Mucosa of descending colon (tissue), 3 donors: Measurements from ENCODE around the gene RAB38. TPM values are rescaled to one million over a fixed set of nuclear protein-coding genes. Genes with fewer than 3 reads are reported as not detected.

Experiments
- ATAC-seq: fragments of 200-7000 bp; cut with Tn5 transposase; one replicate; pipeline ENCODE4 v1.9.1; 2020; ENCODE audit warnings: mild to moderate bottlenecking, moderate library complexity
- DNase-seq, 3 donors: peaks; one replicate each; pipeline ENCODE4 v3.0.0-alpha.2; 2020
- H3K36me3 ChIP-seq: fragments of 200-600 bp; one replicate; pipeline ENCODE4 v1.8.0; 2021; ENCODE audit warnings: low read depth, mild to moderate bottlenecking
- H3K4me1 ChIP-seq: fragments of 200-600 bp; one replicate; pipeline ENCODE4 v1.8.0; 2021; ENCODE audit warnings: low read depth, mild to moderate bottlenecking
- H3K4me3 ChIP-seq: fragments of 200-600 bp; one replicate; pipeline ENCODE4 v1.8.0; 2021; ENCODE audit warnings: mild to moderate bottlenecking
- H3K9me3 ChIP-seq: fragments of 200-600 bp; one replicate; pipeline ENCODE4 v1.8.0; 2021; ENCODE audit warnings: mild to moderate bottlenecking
- CTCF ChIP-seq: fragments of 200-600 bp; IDR thresholded peaks from one replicate; pipeline ENCODE4 v1.8.0; 2022; ENCODE audit warnings: antibody characterized with exemption, mild to moderate bottlenecking
- intact Hi-C, 2 donors: fragments of 100-400 bp; cut with DNase I in 1 of 2; cut with micrococcal nuclease in 1 of 2; formaldehyde crosslinking; loops; one replicate each; pipeline versions ENCODE4 v1.11.0 to v1.11.1; 2022; cut with DNase I, micrococcal nuclease
- total RNA-seq, 3 donors: library from RNA; stranded (reverse); fragmentation: NEBNext Ultra II Directional in 2 of 3; extraction: Animal tissue kit (Norgen Biotek cat#: 25700) in 2 of 3; gene quantifications; one replicate each; pipeline versions ENCODE4 v1.2.1 to v1.2.4, GENCODE V29; 2021 to 2023
- donor health status: DM: no; HTN: no; CAD: no; lungs with moderate emphysema.
- donor health status: DM: no; HTN: no; CAD: no.
- donor health status: DM: no; HTN: yes; CAD: no.

The RAB38 gene
- total RNA-seq, 3 donors from 2014 or later, result 0.98 to 4.1 (median 1.1) TPM

GRCh38 chr11:88151709-88152265 is 23.5 kb downstream of the RAB38 start:
- ATAC-seq (no peak), DNase-seq (no peak)
- intact Hi-C loops, result no loop called here
- Histone ChIP-seq H3K9me3 (peaks cover 11% of the 10 kb centered on the region), H3K4me3 (no peak overlapping the region), H3K4me1 (no peaks in the 10 kb centered on the region), H3K36me3 (no peaks in the 10 kb centered on the region)
- no peak for TF ChIP-seq CTCF

- Histone ChIP-seq H3K9me3 (no peaks in the 10 kb centered on the region), H3K36me3 (no peaks in the 10 kb centered on the region), H3K4me3 (no peak overlapping the region), H3K4me1 (no peaks in the 10 kb centered on the region)
- intact Hi-C loops, result no loop called here
- ATAC-seq (no peak), DNase-seq (no peak)
- TF ChIP-seq CTCF, result no peak
Measured at GRCh38 chr11:88146106-88146505, 29.1 kb downstream of the RAB38 start.

- intact Hi-C loops, result no loop called here
Measured at GRCh38 chr11:88139865-88140264, 35.4 kb downstream of the RAB38 start.

GRCh38 chr11:88131764-88132470 is 43.3 kb downstream of the RAB38 start:
- Histone ChIP-seq H3K9me3 (no peaks in the 10 kb centered on the region), H3K4me3 (no peak overlapping the region), H3K4me1 (no peaks in the 10 kb centered on the region), H3K36me3 (no peaks in the 10 kb centered on the region)
- intact Hi-C loops, result no loop called here
- ATAC-seq (peak; percentile 73), DNase-seq (no peak)
- TF ChIP-seq CTCF, result no peak

More at GRCh38 chr11:88139865-88140264, 35.4 kb downstream of the RAB38 start:
- DNase-seq, result no peak
- no peak for TF ChIP-seq CTCF
- Histone ChIP-seq H3K9me3 (no peaks in the 10 kb centered on the region), H3K36me3 (no peaks in the 10 kb centered on the region), H3K4me1 (no peaks in the 10 kb centered on the region), H3K4me3 (no peak overlapping the region)
- no peak for ATAC-seq

GRCh38 chr11:88122956-88123355 is 52.3 kb downstream of the RAB38 start:
- intact Hi-C loops, result no loop called here
- no peaks in the 10 kb centered on the region for H3K9me3 ChIP-seq
- H3K36me3 ChIP-seq, result no peaks in the 10 kb centered on the region
- DNase-seq (no peak), ATAC-seq (no peak)
- no peak overlapping the region for H3K4me3 ChIP-seq
- TF ChIP-seq CTCF, result no peak
- H3K4me1 ChIP-seq, result no peaks in the 10 kb centered on the region
